Suprapubic skin (tissue), 4 donors: Measurements from ENCODE around the gene NDOR1.

ENCODE experiments used
- EP300 ChIP-seq: sonication (generic); formaldehyde crosslinking; IDR thresholded peaks from one replicate; pipeline ENCODE4 v1.6.1; 2017; ENCODE audit warnings: antibody characterized with exemption
- POLR2A ChIP-seq, 2 donors: fragments of 450-650 bp; IDR thresholded peaks; one replicate each; pipeline ENCODE4 v1.6.1; 2017; ENCODE audit warnings: antibody characterized with exemption in 2 of 2, mild to moderate bottlenecking in 2 of 2, moderate library complexity in 2 of 2
- POLR2AphosphoS5 ChIP-seq, 3 donors: sonication (generic); formaldehyde crosslinking; IDR thresholded peaks; one replicate each; pipeline ENCODE4 v1.6.1; 2017; ENCODE audit warnings: antibody characterized with exemption in 3 of 3
- TF ChIP-seq, protein P1 (sequence below), 2 donors: fragments of 200-600 bp in 1 of 2; fragments of 450-650 bp in 1 of 2; sonication (generic) in 1 of 2; IDR thresholded peaks; one replicate each; pipeline ENCODE4 v1.5.1; 2016 to 2019; ENCODE audit warnings: antibody characterized with exemption in 2 of 2, mild to moderate bottlenecking in 1 of 2, moderate library complexity in 1 of 2

DNA sequence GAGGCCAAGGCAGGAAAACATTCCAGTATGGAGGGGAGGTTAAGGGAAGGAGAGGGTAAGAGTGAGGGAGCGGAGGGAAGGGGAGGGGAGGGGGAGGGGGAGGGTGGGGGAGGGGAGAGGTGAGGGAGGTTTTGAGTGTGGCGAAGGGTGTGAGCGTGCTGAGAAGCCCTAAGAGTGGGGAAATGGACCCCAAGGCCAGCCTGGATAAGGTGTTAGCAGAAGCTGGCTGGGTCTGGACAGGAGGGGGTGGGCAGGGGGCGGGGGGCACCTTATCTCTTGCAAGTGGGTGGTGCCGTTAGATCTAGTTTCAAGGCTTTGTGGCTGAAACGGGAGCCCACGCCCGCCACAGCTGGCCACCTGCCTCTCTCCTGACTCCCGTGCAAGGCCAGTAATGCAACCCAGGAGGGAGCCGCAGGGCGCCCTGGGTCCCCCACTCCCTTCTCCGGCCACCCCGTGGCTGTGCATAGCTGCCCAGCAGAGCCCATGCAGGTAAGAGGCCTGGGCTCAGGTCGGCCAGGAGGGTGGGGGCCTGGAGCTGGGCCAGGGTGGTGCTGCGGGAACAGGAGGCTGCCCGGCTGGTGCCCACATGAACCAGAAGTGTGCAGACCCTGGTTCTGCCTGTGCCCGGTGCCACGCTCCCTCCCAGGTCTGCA is 22.5 kb downstream of the NDOR1 start:
- TF ChIP-seq, protein P1, sequence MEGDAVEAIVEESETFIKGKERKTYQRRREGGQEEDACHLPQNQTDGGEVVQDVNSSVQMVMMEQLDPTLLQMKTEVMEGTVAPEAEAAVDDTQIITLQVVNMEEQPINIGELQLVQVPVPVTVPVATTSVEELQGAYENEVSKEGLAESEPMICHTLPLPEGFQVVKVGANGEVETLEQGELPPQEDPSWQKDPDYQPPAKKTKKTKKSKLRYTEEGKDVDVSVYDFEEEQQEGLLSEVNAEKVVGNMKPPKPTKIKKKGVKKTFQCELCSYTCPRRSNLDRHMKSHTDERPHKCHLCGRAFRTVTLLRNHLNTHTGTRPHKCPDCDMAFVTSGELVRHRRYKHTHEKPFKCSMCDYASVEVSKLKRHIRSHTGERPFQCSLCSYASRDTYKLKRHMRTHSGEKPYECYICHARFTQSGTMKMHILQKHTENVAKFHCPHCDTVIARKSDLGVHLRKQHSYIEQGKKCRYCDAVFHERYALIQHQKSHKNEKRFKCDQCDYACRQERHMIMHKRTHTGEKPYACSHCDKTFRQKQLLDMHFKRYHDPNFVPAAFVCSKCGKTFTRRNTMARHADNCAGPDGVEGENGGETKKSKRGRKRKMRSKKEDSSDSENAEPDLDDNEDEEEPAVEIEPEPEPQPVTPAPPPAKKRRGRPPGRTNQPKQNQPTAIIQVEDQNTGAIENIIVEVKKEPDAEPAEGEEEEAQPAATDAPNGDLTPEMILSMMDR (IDR thresholded peaks at IDR 0.05): no peak
- TF ChIP-seq POLR2AphosphoS5 (IDR thresholded peaks at IDR 0.05) (no peak), POLR2A (IDR thresholded peaks at IDR 0.05) (no peak), EP300 (no peak)
